PFSK-1 (cell line): Measurements from ENCODE around the gene OXSM.

ENCODE experiments used
- FOXP2 ChIP-seq: optimal IDR thresholded peaks from 2 replicates; pipeline ENCODE3; 2011; ENCODE audit warnings: borderline replicate concordance, control low read depth, inconsistent platforms; ENCODE audit not compliant: insufficient read depth; ENCODE audit errors: extremely low read length, extremely low read depth
- POLR2AphosphoS5 ChIP-seq: IDR thresholded peaks from 2 replicates; pipeline ENCODE4 v1.6.1; 2012; ENCODE audit warnings: low read depth, mild to moderate bottlenecking, control low read depth, low read length, moderate library complexity
- REST ChIP-seq, 2 experiments: IDR thresholded peaks; 2 replicates each; pipeline versions ENCODE4 v1.6.1 to v1.8.0; 2011 to 2012; ENCODE audit warnings: low read depth in 2 of 2, low read length in 2 of 2, control low read depth in 1 of 2, inconsistent platforms in 1 of 2, mild to moderate bottlenecking in 1 of 2, moderate library complexity in 1 of 2; ENCODE audit not compliant: insufficient read depth in 1 of 2
- SIN3A ChIP-seq: IDR thresholded peaks from 2 replicates; pipeline ENCODE4 v1.6.1; 2012; ENCODE audit warnings: mild to moderate bottlenecking, low read length, moderate library complexity, borderline replicate concordance; ENCODE audit not compliant: insufficient read depth
- TAF1 ChIP-seq: IDR thresholded peaks from 2 replicates; pipeline ENCODE4 v1.6.1; 2012; ENCODE audit warnings: low read length, control low read depth, borderline replicate concordance; ENCODE audit not compliant: insufficient read depth

- TF ChIP-seq TAF1 (no peak), POLR2AphosphoS5 (no peak), REST (IDR thresholded peaks at IDR 0.05; ENCODE audit: insufficient read depth in 1 of 2, low read depth in 2 of 2, low read length in 2 of 2) (no peak), SIN3A (no peak), FOXP2 (no peak)
Observed at GRCh38 chr3:25782636-25782937, 7.3 kb upstream of the OXSM start.
